ENCODE results near the gene CLEC1B. TPM values are rescaled to one million over a fixed set of nuclear protein-coding genes. Genes with fewer than 3 reads are reported as not detected.

Gene CLEC1B
- total RNA-seq, 2 experiments from 2014 or later: not detected

DNA sequence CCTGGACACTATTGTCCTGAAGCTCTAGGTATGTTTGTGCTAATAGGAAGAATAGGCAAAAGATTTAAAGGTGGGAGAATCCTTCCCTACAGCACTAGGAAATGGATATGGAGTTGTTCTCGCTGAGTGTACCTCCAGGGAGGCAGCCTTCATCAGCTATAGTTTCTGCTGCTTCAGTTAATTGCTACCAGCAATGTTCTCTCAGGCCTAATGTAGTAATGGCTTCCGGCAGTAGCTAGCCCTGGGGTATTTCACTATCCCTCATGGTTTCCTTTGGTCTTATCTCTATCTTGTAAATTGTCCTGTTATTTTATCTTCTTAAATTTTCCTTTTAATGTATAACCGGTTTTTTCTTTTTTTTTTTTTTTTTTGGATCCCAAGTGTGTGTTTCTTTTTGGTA is 37.0 kb downstream of the CLEC1B start:
- TF ChIP-seq, protein P1, sequence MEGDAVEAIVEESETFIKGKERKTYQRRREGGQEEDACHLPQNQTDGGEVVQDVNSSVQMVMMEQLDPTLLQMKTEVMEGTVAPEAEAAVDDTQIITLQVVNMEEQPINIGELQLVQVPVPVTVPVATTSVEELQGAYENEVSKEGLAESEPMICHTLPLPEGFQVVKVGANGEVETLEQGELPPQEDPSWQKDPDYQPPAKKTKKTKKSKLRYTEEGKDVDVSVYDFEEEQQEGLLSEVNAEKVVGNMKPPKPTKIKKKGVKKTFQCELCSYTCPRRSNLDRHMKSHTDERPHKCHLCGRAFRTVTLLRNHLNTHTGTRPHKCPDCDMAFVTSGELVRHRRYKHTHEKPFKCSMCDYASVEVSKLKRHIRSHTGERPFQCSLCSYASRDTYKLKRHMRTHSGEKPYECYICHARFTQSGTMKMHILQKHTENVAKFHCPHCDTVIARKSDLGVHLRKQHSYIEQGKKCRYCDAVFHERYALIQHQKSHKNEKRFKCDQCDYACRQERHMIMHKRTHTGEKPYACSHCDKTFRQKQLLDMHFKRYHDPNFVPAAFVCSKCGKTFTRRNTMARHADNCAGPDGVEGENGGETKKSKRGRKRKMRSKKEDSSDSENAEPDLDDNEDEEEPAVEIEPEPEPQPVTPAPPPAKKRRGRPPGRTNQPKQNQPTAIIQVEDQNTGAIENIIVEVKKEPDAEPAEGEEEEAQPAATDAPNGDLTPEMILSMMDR (conservative IDR thresholded peaks at IDR 0.05; ENCODE audit: low read length): no peak
- no peak for TF ChIP-seq EZH2phosphoT487 (IDR thresholded peaks at IDR 0.05; ENCODE audit: borderline replicate concordance, low read depth, low read length)
- Histone ChIP-seq H3K4me3 (ENCODE audit: low read depth, low read length, poor library complexity, severe bottlenecking) (no peak overlapping the region), H2AFZ (ENCODE audit: low read length) (no peak overlapping the region), H3K36me3 (ENCODE audit: insufficient read depth, low read length) (no peaks in the 10 kb centered on the region), H3K27ac (ENCODE audit: low read depth, low read length, poor library complexity, severe bottlenecking) (no peak overlapping the region), H3K9me3 (ENCODE audit: low read length) (no peaks in the 10 kb centered on the region), H3K9me2 (ENCODE audit: insufficient read depth, low read length) (no peaks in the 10 kb centered on the region), H3K4me1 (ENCODE audit: insufficient read depth, low read length, poor library complexity, severe bottlenecking) (no peaks in the 10 kb centered on the region), H3K4me2 (ENCODE audit: low read length) (no peak overlapping the region), H4K20me1 (ENCODE audit: insufficient read depth, low read length) (no peaks in the 10 kb centered on the region), H3K79me2 (ENCODE audit: insufficient read depth, low read depth, low read length) (no peaks in the 10 kb centered on the region)
- no peak for DNase-seq (ENCODE audit: low spot score)
- CTCF ChIA-PET (ENCODE audit: unreplicated experiment): no interaction called here
- POLR2A ChIA-PET: interaction anchor here (0.7 kb wide), 1 partner anchor 168 kb away, joined by 3 read pairs; no protein-coding TSS in a partner anchor
- intact Hi-C loops (cut with micrococcal nuclease; ENCODE audit: unreplicated experiment): no loop called here
- no TSS peak for BruUV-seq (replicated peaks)

- Histone ChIP-seq H3K4me3 (ENCODE audit: low read depth, low read length, poor library complexity, severe bottlenecking) (no peak overlapping the region), H3K4me2 (ENCODE audit: low read length) (no peak overlapping the region), H3K79me2 (ENCODE audit: insufficient read depth, low read depth, low read length) (no peaks in the 10 kb centered on the region), H3K9me3 (ENCODE audit: low read length) (no peaks in the 10 kb centered on the region), H2AFZ (ENCODE audit: low read length) (no peak overlapping the region), H3K36me3 (ENCODE audit: insufficient read depth, low read length) (no peaks in the 10 kb centered on the region), H3K4me1 (ENCODE audit: insufficient read depth, low read length, poor library complexity, severe bottlenecking) (no peaks in the 10 kb centered on the region), H4K20me1 (ENCODE audit: insufficient read depth, low read length) (no peaks in the 10 kb centered on the region), H3K9me2 (ENCODE audit: insufficient read depth, low read length) (no peaks in the 10 kb centered on the region), H3K27ac (ENCODE audit: low read depth, low read length, poor library complexity, severe bottlenecking) (no peak overlapping the region)
- intact Hi-C loops (cut with micrococcal nuclease; ENCODE audit: unreplicated experiment): no loop called here
- ChIA-PET CTCF (ENCODE audit: unreplicated experiment) (no interaction called here), POLR2A (no interaction called here)
- no peak for DNase-seq (ENCODE audit: low spot score)
- BruUV-seq (replicated peaks): no TSS peak
- no peak for TF ChIP-seq EZH2phosphoT487 (IDR thresholded peaks at IDR 0.05; ENCODE audit: borderline replicate concordance, low read depth, low read length)
- TF ChIP-seq, protein P1 (conservative IDR thresholded peaks at IDR 0.05; ENCODE audit: low read length): no peak
Observed at GRCh38 chr12:9961106-9961505, 37.8 kb downstream of the CLEC1B start.

DNA sequence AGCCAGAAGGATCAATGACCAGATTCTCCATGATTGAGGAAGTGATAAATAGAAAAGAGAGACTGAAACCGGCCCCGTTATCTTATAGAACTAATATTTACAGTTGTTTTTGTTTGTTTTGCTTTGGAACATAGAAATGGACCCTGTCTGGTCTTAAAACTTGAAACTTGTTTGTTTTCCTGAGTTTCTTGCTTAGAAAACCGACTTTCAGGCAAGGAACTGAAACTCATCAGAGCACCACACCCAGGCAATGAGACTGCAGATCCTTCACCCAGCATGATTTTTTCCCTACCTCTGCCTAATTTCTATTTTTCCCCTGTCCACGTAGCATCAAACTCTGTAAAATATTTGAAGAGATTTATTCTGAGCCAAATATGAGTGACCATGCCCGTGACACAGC is 38.3 kb downstream of the CLEC1B start:
- POLR2A ChIA-PET: no interaction called here
- DNase-seq (ENCODE audit: low spot score): no peak
- CTCF ChIA-PET (ENCODE audit: unreplicated experiment): no interaction called here
- no TSS peak for BruUV-seq (replicated peaks)
- intact Hi-C loops (cut with micrococcal nuclease; ENCODE audit: unreplicated experiment): no loop called here
- Histone ChIP-seq H3K4me3 (ENCODE audit: low read depth, low read length, poor library complexity, severe bottlenecking) (no peak overlapping the region), H3K36me3 (ENCODE audit: insufficient read depth, low read length) (no peaks in the 10 kb centered on the region), H3K9me3 (ENCODE audit: low read length) (no peaks in the 10 kb centered on the region), H3K9me2 (ENCODE audit: insufficient read depth, low read length) (no peaks in the 10 kb centered on the region), H3K27ac (ENCODE audit: low read depth, low read length, poor library complexity, severe bottlenecking) (no peak overlapping the region), H4K20me1 (ENCODE audit: insufficient read depth, low read length) (no peaks in the 10 kb centered on the region), H3K79me2 (ENCODE audit: insufficient read depth, low read depth, low read length) (no peaks in the 10 kb centered on the region), H3K4me2 (ENCODE audit: low read length) (no peak overlapping the region), H3K4me1 (ENCODE audit: insufficient read depth, low read length, poor library complexity, severe bottlenecking) (no peaks in the 10 kb centered on the region), H2AFZ (ENCODE audit: low read length) (no peak overlapping the region)
- TF ChIP-seq, protein P1 (conservative IDR thresholded peaks at IDR 0.05; ENCODE audit: low read length): no peak
- TF ChIP-seq EZH2phosphoT487 (IDR thresholded peaks at IDR 0.05; ENCODE audit: borderline replicate concordance, low read depth, low read length): no peak

All from OCI-LY7 (cell line).